Stomach smooth muscle (tissue), 2 donors: ENCODE data around the gene GBA3.

ENCODE experiments used
- H3K27ac ChIP-seq: one replicate; pipeline ENCODE4 v1.7.0; 2013; ENCODE audit warnings: mild to moderate bottlenecking, low read length, inconsistent platforms
- H3K27me3 ChIP-seq, 2 donors: one replicate each; pipeline ENCODE4 v1.7.0; 2013; ENCODE audit warnings: low read length in 2 of 2; ENCODE audit not compliant: insufficient read depth in 2 of 2, control insufficient read depth in 1 of 2
- H3K36me3 ChIP-seq, 2 donors: one replicate each; pipeline ENCODE4 v1.7.0; 2013; ENCODE audit warnings: low read length in 2 of 2; ENCODE audit not compliant: control insufficient read depth in 2 of 2, insufficient read depth in 2 of 2
- H3K4me1 ChIP-seq: one replicate; pipeline ENCODE4 v1.7.0; 2013; ENCODE audit warnings: low read length; ENCODE audit not compliant: control insufficient read depth, insufficient read depth
- H3K4me3 ChIP-seq, 2 donors: one replicate each; pipeline ENCODE4 v1.7.0; 2013; ENCODE audit warnings: low read length in 2 of 2
- H3K9ac ChIP-seq, 2 donors: one replicate each; pipeline ENCODE4 v1.7.0; 2013; ENCODE audit warnings: low read length in 2 of 2, mild to moderate bottlenecking in 1 of 2
- H3K9me3 ChIP-seq, 2 donors: one replicate each; pipeline ENCODE4 v1.7.0; 2013; ENCODE audit warnings: low read length in 2 of 2; ENCODE audit not compliant: control insufficient read depth in 2 of 2
- donor health status: healthy.
- donor health status: Pancreatic carcinoma.

Gene GBA3

DNA sequence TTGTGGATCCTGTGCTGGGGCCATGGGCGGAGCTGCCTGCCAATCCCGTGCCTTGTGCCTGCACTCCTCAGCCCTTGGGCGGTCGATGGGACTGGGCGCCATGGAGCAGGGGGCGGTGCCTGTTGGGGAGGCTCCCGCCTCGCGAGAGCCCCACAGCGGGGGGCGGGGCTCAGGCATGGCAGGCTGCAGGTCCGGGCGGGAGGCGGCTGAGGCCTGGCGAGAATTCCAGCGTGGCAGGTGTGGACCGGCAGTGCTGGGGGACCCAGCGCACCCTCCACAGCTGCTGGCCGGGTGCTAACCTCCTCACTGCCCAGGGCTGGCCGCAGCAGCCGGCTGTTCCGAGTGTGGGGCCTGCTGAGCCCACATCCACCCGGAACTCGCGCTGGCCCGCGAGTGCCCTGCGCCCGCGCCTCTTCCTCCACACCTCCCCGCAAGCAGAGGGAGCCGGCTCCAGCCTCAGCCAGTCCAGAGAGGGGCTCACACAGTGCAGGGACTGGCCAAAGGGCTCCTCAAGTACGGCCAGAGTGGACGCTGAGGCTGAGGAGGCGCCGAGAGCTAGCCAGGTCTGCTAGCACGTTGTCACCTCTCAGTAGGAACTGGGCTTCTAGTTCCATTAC is 85.9 kb downstream of the GBA3 start:
- Histone ChIP-seq H3K4me3 (no peak overlapping the region), H3K27ac (no peak overlapping the region), H3K36me3 (no peaks in the 10 kb centered on the region), H3K27me3 (no peaks in the 10 kb centered on the region), H3K9me3 (no peaks in the 10 kb centered on the region), H3K9ac (no peak overlapping the region), H3K4me1 (no peaks in the 10 kb centered on the region)

DNA sequence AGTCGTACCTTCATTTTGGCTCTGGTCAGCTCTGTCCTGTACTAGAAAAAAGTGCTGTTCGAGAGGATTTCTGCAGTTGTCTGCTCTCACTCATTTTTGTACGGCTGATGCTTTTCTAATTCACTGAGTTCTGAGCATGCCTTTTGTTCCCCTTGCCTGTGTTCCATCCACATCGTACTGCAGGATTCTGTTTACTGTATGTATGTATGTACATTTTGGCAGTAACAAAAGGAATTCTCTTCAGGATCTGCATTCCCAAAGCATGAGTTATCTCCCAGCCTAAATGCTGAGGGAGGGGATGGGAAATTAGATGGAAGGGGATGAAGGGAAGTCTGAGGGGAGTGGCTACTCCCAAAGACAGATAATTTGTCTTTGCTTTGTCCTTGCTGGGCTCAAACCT is 87.6 kb downstream of the GBA3 start:
- H3K4me3 ChIP-seq: no peak overlapping the region
- no peaks in the 10 kb centered on the region for H3K9me3 ChIP-seq
- H3K27me3 ChIP-seq: no peaks in the 10 kb centered on the region
- no peaks in the 10 kb centered on the region for H3K36me3 ChIP-seq
- H3K27ac ChIP-seq: no peak overlapping the region
- no peak overlapping the region for H3K9ac ChIP-seq
- H3K4me1 ChIP-seq: no peaks in the 10 kb centered on the region

DNA sequence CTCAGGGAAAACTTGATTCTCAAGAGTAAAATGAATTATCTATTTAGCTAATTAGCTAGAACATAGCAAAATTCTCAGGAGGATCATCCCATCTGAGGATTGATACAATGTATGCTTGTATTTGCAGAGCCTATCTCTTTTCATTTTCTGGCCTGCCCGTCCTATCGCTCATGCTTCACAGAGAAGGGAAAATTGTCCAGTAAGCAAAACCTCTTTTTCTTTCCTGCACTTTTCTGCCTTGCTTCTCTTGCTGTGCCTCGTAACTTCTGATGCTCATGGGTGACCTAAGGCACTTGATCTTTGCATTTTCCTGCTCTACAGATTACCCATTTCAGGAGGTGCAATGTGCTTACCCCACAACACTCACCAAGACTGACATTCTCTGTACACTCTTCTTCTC is 88.1 kb downstream of the GBA3 start:
- Histone ChIP-seq H3K9ac (no peak overlapping the region), H3K4me1 (no peaks in the 10 kb centered on the region), H3K36me3 (no peaks in the 10 kb centered on the region), H3K27me3 (no peaks in the 10 kb centered on the region), H3K27ac (no peak overlapping the region), H3K9me3 (no peaks in the 10 kb centered on the region), H3K4me3 (no peak overlapping the region)

DNA sequence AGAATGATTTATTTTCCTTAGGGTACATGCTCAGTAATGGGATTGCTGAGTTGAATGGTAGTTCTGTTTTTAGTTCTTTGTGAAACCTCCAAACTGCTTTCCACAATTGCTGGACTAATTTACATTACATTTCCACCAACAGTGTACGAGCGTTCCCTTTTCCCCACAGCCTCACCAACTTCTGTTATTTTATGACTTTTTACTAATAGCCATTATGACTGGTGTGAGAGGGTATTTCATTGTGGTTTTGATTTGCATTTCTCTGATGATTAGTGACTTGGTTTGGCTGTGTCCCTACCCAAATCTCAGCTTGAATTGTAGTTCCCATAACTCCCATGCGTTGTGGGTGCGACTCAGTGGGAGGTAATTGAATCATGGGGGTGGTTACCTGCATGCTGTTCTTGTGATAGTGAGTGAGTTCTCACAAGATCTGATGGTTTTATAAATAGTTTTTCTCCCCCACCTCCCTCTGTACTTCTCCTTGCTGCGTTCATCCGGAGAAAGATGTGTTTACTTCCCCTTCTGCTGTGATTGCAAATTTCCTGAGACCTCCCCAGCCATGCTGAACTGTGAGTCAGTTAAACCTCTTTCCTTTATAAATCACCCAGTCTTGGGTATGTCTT is 95.1 kb downstream of the GBA3 start:
- Histone ChIP-seq H3K27ac (no peak overlapping the region), H3K4me3 (no peak overlapping the region), H3K9ac (no peak overlapping the region), H3K27me3 (no peaks in the 10 kb centered on the region), H3K4me1 (no peaks in the 10 kb centered on the region), H3K36me3 (no peaks in the 10 kb centered on the region), H3K9me3 (no peaks in the 10 kb centered on the region)

DNA sequence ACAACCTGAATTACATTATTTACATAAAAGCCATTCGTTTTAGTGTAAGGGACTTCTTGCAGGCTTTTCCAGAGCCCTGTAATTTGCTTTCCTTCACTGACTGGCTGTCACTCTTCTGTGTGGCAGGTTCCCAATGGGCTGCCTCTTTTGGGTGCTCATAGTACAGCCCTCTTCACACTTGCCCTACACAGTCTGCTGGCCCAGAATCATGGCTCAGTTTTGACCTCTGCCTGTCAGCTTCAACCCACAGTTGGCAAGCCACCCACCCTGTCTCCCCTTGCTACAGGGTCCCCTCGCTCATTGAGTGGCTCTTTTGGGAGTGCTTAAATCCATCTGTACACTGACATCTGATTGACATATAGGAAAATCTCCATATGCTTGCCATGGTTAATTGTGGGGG is 97.9 kb downstream of the GBA3 start:
- no peaks in the 10 kb centered on the region for H3K4me1 ChIP-seq
- H3K9ac ChIP-seq: no peak overlapping the region
- no peaks in the 10 kb centered on the region for H3K9me3 ChIP-seq
- H3K36me3 ChIP-seq: no peaks in the 10 kb centered on the region
- no peak overlapping the region for H3K27ac ChIP-seq
- H3K4me3 ChIP-seq: no peak overlapping the region
- H3K27me3 ChIP-seq: no peaks in the 10 kb centered on the region

DNA sequence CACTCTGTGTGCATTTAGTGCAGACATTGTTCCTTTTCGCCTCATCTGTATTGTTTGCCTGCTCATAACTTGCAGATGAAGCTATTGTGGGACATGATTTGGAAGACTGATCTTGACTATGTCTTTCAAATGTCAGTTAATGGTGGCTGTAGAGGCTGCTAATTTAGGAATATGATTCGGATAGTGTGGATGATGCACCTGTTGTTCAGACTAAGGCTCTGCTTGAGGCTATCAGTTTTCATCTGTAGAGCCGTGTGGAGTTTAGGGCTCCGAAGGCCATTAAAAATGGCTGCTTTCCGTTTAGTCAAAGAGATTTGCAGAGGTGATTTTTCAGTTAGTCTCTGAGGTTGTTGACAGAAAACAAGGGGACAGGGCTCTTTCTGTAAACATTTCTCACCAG is 102.0 kb downstream of the GBA3 start:
- Histone ChIP-seq H3K36me3 (no peaks in the 10 kb centered on the region), H3K27me3 (no peaks in the 10 kb centered on the region), H3K9me3 (no peaks in the 10 kb centered on the region), H3K27ac (no peak overlapping the region), H3K4me3 (no peak overlapping the region), H3K9ac (no peak overlapping the region), H3K4me1 (no peaks in the 10 kb centered on the region)

DNA sequence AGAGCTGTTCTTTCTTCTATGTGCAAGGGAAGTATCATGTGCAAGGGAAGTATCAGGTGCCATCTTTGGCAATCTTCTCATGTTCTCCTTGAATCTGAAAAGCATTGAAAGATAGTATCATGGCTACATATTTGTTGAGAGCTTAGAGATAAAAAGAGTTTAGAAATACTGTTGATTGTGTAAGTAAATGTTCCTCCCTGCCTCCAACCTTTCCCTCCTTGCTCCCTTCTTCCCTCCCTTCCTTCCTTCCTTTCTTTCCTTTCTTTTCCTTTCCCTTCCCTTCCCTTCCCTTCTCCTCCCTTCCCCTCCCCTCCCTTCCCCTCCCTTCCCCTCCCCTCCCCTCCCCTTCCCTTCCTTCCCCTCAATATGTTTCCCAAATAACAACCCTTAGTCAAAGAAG is 108.7 kb downstream of the GBA3 start:
- no peak overlapping the region for H3K9ac ChIP-seq
- H3K27me3 ChIP-seq: no peaks in the 10 kb centered on the region
- H3K4me1 ChIP-seq: no peaks in the 10 kb centered on the region
- H3K9me3 ChIP-seq: no peaks in the 10 kb centered on the region
- no peak overlapping the region for H3K4me3 ChIP-seq
- no peaks in the 10 kb centered on the region for H3K36me3 ChIP-seq
- no peak overlapping the region for H3K27ac ChIP-seq

DNA sequence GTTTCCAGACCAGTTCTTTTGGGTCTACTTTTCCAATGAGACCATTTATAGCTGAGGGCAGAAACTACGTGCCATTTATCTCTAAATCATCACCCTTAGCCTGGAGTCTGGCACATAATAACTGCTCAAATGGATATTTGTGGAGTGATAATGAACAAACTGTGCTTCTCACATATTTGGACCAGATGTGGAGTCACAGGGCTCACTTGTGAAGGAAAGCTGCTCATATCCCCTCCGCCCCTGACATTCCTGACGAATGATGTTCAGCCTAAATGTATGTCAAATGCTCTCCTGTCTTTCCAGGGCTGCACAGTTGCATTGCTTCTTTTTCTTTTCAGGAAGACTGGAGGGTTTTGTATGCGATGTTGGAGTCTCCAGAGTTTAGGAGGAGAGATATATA is 110.1 kb downstream of the GBA3 start:
- Histone ChIP-seq H3K27me3 (no peaks in the 10 kb centered on the region), H3K4me1 (no peaks in the 10 kb centered on the region), H3K9me3 (no peaks in the 10 kb centered on the region), H3K36me3 (no peaks in the 10 kb centered on the region), H3K4me3 (no peak overlapping the region), H3K9ac (no peak overlapping the region), H3K27ac (no peak overlapping the region)

DNA sequence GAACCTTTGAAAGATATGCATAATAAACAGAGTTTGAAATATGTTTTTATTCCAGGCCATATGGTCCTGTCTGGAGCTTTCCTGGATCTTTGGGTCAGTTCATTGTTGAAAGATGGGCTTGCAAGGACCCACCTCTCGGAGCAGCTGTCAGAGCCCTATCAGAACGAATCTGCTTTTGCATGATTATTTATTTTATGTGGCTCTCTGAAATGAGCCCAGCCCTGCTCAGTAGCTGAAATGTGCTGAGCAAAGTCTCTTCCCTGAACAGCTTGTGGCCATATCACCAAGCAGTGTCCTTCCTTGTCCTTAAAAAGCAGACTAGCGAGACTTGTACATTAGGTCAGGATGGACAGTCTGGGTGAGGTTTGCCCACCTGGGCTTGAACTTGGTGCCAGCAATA is 110.8 kb downstream of the GBA3 start:
- no peak overlapping the region for H3K9ac ChIP-seq

DNA sequence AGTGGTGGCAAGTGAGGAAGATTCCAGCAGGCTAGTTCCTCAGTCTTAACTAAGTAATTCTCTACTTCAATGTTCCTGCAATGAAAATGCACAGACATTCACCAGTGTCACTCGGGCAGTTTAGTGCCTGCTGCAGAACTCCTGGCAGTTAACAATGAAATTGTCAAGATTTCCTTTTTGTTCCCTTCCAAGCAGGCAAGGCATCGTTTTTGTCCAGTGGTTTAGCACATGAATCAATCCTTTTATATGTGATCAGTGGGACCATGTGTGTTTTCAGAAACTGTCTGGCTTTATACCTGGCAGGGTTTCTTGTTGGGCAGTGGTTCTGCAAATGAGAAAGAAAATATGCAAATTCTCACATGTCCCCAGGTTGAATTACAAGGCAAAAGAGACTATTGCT is 122.2 kb downstream of the GBA3 start:
- no peak overlapping the region for H3K9ac ChIP-seq
- peaks cover 0 to 3% of the 10 kb centered on the region in 2 donors for H3K9me3 ChIP-seq
- H3K4me3 ChIP-seq: no peak overlapping the region
- no peaks in the 10 kb centered on the region for H3K4me1 ChIP-seq
- H3K36me3 ChIP-seq: no peaks in the 10 kb centered on the region
- no peak overlapping the region for H3K27ac ChIP-seq
- H3K27me3 ChIP-seq: no peaks in the 10 kb centered on the region

More for the DNA sequence above, 110.8 kb downstream of the GBA3 start:
- no peaks in the 10 kb centered on the region for H3K4me1 ChIP-seq
- no peaks in the 10 kb centered on the region for H3K27me3 ChIP-seq
- H3K4me3 ChIP-seq: no peak overlapping the region
- H3K36me3 ChIP-seq: no peaks in the 10 kb centered on the region
- H3K27ac ChIP-seq: no peak overlapping the region
- H3K9me3 ChIP-seq: no peaks in the 10 kb centered on the region

DNA sequence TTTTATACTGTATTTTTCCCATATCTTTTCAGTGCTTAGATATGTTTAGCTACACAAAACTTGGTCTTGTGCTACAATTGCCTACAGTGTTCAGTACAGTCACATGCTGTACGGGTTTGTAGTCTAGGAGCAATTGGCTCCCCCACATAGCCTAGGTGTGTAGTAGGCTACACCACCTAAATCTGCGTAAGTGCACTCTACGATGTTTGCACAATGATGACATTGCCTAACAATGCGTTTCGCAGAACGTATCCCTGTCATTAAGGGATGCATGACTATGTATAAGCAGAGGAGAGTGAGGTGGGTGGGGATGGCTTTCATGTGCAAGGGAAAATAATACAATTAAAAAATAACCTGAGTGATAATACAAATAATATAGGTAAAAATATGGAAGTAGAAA is 131.4 kb downstream of the GBA3 start:
- H3K9me3 ChIP-seq: no peaks in the 10 kb centered on the region
- H3K27me3 ChIP-seq: no peaks in the 10 kb centered on the region

More for the DNA sequence above, 131.4 kb downstream of the GBA3 start:
- Histone ChIP-seq H3K4me3 (no peak overlapping the region), H3K9ac (no peak overlapping the region), H3K27ac (no peak overlapping the region), H3K36me3 (no peaks in the 10 kb centered on the region), H3K4me1 (no peaks in the 10 kb centered on the region)
